GM19438 (cell line): ENCODE measurements around the gene SH3RF2.
"Not testable (repeated sequence)": the region's sequence is repeated elsewhere in the genome, so short reads cannot be mapped to it uniquely, and the experiment has no call there.

ENCODE experiments used
- ATAC-seq: cut with Tn5 transposase; IDR thresholded peaks from one replicate; pipeline ENCODE4 v1.9.1; 2021; ENCODE audit warnings: low read depth; ENCODE audit not compliant: unreplicated experiment

SH3RF2 gene

DNA sequence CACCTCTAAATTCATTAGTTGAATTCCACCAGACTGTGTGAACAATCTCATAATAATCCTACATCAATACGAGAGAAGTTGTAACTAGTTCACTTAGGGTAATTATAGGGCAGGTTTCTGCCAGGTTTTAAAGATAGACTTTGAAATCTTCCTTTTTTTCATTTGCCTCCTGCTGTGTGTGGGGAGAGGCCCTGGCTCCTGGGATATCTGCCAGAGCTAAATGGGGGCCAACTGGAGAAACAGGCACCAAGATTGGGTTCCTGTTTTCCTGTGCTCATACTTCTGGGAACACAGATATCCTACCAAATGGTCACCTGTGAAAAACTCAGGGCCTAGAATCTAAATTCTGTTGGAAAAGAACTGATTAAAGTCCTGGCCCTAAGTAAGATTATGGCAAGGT lies 42.3 kb downstream of the SH3RF2 start:
- no peak for ATAC-seq

DNA sequence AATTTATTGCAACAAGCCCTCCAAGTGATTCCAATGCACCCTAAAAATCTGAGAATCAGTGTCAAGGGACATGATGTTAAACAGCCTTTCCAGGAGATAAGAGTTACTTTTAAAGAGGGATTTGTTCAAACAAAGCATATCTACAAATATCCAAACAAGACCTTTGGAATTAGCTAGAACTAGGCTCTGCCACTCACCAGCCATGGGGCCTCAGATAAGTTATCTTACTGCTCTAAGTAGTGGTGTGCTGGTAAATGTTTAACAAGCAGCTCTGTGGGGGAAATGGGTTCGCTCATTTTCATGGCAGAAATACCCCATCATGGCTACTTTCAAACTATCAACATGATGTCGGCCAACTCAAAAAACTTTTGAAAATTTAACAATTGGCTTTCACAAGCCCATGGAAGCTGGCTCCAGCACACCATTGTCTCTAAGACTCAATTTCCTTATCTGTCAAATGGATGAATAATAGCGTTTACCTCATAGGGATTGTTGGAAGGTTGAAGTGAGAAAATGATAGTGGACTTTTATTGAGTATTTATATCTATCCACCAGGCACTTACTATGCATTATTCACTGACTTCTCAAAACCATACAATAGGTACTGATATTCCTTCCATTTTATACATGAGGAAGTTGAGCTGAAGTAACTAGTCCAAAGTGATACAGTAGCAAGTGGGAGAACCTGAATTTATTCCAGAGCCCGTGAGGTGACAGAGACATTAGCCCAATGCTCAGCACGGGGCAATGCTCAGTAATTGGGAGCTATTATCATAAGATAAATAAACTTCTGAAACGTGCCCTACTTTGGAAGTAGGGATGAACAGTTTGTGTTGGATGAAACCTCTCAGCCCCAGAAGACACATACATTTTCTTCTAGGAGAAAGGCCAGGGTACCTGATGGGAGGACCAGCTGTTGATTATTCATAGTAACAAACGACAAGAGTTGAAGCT lies 43.2 kb downstream of the SH3RF2 start:
- ATAC-seq: no peak

DNA sequence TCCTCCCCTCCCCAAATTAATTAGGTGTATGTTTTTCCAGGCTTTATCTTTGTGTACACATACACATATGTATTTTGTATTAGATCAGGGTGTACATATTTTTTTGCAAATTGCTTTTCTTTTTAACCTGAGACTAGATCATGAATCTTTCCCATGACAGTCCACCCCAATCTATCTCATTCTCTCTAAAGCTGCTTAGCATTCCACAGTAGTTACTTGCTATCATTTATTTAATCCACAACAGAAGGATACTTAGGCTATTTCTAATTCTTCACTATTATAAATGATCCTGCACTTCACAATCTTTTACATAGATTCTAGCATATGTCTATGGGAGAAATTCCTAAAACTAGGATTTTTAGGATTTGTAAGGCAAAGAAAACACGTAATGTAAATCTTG lies 43.9 kb downstream of the SH3RF2 start:
- ATAC-seq: no peak

DNA sequence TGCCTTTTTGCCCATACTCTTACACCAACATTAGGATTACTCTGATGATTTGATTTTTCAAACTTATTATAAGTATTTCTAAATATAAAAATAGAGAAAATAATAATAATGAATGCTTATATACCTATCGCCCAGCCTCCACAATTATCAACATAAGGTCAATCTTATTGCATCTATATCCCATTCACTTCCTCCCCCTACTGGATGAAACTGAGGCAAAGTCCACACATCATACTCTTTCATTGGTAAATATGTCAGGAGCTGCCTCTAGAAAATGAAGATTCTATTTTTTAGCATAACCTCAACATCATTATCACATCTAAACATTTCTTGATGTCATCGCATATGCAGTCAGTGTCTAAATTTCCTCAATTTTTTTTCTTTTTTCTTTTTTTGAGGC lies 44.3 kb downstream of the SH3RF2 start:
- ATAC-seq: no peak

DNA sequence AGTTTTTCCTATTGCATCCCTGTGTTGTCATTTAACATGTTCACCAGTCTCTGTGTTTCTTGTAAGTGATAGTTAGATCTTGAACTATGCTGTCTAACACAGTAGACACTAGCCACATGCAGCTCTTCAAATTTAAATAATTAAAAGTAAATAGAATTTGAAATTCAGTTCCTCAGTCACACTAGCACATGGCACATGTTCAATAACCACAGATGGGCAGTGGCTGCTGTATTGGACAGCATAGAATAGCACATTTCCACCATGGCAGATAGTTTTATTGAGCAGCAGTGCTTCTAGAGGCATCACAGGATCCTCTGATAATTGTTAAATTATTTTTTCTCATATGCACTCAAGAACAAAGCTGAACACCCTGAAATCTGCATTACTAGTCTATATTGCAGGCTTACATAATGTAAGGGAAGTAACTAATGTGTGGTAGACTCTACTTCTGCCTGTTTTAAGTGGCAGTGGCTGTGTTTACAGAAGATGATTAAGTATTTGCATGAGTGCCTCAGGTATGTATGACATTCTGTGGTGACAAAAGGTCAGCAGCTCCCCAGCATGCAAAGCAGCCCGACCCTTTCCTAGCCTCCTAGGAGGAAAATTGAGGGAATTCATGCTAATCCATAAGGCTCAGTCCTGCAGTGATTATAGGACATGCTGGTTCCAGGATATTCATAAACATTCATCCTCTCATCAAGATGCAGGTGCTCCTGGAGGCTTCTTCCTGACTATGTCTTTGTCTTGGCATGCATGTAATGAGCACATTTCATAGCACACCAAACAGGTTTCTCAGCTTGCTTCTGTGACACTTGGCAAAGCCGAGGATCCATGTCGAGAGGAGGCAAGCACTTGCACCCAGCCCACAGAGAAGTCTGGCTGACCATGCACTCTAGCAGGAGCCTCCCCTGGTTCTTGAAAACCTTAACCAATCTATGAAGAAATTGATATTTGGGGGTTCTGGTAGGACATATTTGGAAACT lies 45.5 kb downstream of the SH3RF2 start:
- ATAC-seq: no peak

DNA sequence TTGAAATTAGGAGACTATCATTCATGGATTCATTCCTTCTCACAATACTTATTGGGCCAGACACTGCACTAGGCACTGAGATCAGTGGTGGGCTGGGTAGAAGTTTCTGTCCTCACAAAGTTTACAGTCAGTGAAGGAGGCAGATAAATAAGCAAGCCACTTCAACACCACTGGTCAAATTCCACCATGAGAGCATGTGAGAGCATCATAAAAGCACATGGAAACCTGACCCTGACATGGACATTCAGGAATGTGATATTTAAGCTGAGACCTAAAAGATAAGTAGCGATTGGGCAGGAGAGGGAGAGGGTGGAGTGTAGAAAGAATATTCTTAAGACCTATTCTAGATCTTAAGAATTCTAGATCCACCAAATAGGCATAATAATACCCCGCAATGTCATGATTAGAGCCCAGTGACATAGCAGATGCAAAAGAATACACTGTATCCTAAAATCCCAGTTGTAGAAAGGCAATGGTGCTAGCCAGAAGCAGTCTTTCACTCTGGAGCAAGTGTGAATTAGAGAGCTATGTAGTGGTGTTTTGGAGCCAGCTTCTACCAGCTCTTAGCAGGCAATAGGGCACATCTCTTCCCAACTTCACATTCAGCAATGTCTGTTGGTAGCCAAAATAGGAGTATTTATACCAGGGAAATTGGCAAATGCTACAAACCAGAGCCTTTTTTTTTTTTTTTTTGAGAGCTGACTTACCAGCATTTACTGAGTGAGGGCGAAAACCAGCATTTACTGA lies 46.4 kb downstream of the SH3RF2 start:
- no peak for ATAC-seq

DNA sequence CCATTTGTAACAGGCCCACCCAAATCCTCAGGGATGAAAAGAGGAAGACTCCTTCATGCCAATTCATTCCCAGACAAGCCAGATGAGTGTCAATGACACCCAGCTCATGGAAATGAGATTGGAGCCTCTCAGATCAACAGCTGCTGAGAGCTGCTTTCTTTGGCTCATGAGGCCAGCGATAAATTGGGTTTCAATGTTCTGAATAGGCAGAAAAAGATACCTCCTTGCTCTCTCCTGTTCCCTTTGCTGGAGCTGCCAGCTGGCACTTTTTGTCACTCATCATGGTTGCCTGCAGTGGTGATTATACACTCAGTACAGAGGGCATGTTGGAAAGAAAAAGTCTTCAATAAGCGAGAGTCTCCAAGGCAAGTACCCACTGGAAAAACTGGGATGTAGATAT lies 47.1 kb downstream of the SH3RF2 start:
- no peak for ATAC-seq

DNA sequence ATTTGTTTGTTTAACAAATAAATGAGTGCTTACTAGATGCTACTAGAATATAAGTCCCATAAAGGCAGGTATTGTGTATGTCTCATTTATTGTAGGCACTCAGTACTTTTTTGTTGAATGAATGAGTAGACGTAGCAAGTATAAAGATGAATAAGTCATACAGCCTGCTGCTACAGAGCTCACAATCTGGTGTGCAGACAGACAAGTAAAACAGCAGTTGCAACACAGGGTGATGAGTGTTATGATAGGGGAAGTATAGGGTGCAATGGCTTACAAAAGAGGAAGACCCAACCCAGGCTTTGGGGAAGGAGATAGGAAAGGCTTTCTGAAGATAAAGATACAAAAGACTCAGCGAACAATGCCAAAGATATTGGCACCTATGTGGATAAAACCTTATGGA lies 47.7 kb downstream of the SH3RF2 start:
- ATAC-seq: no peak

DNA sequence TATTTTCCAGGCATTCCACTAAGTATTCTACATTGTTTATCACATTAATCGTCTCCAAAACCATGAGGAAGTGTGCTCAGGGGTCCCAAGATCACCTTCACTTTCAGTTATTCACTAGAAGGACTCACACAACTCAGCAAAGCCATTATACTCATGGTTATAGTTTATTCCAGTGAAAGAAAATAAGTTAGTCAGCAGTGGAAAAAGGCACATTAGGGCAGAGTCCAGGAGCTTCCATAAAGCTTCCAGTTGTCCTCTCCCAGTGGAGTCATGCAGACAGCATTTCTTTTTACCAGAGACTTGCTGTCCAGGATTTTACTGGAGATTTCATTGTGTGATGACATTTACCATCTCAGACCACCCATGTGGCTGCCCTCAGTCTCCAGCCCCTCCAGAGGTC lies 51.5 kb downstream of the SH3RF2 start:
- ATAC-seq: no peak

DNA sequence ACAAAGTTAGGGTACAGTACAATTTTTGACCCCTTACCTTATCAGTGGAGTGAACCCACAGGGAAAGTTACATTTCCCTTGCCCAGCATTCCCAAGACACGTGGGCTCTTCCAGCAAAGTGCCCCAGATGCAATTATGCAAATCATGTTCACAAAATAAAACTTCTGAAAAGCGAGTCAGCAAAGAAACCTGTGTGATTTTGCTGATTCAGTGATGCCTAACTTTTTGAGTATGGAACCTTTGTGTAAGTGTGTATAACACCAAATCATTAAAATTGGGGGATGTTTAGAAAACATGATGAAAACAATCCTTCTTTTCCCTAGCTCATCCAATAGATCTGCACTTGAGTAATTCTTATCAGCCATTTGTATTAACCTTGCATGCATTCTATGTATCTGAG lies 52.6 kb downstream of the SH3RF2 start:
- no peak for ATAC-seq

DNA sequence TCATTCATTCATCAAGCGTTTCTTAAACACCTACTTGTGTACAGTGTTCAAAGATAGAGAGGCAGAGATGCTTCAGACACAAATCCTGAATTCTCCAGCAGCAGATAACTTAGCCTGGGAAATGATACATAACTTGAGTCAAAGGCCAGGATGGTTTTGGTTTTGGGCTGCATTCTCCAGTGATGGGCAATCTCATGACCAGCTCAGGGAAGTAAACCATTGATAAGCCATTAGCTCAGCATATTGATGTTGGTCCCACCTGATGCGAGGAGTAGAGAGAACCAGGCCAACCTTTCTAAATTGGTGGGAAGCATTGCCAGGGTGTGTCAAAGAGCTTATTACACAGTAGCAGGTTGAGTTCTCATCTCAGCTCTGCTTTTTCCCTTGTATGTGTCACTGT lies 53.0 kb downstream of the SH3RF2 start:
- no peak for ATAC-seq

DNA sequence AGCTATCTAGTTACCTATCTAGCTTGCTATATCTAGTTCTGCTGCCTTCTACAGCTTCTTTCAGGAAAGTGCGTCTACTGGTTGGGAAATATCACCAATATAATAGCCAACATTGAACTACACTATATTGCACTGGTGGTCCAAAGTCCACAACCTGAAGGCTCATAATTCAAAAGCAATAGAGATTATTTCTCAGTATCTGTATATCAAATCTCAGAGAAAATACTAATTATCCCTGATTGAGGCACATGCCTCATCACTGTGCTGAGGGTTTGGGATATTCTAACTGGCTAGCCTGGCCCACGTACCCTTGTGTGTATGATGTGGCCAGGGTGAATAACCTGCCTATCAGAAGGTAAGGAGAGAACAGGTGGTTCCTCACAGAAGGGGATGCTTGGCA lies 53.8 kb downstream of the SH3RF2 start:
- ATAC-seq: no peak

DNA sequence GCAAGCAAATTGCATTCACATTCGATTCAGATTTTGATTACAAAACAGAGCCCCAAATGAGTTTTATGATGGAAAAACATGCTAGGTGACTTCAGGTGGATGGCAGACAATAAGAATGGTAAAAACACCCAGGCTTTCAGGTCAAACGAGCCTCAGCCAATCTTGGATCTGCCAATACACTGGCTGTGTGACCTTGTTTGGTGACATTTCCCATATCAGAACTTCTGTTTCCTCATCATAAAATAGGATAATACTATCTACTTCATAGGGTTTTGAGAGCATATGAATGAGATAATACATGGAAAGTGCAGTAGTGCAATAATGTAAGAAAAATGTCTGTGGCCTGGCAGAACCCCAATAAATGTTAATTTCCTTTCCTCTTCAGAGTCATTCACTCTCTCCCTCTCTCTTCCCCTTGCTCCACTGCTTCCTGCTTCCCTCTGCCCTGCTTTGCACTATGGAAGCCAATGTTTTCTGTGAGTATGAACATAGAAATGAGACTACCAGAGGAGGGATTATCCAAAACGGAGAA lies 54.7 kb downstream of the SH3RF2 start:
- no peak for ATAC-seq

DNA sequence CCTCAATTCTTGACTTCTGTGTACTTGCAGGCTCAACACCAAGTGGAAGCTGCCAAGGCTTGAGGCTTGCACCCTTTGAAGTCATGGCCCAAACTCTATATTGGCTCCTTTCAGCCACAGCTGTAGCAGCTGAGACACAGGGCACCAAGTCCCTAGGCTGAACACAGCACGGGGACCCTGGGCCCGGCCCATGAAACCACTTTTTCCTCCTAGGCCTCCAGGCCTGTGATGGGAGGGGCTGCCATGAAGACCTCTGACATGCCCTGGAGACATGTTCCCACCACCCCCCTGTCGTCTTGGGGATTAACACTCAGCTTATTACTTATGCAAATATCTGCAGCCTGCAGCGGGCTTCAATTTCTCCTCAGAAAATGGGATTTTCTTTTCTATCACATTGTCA lies 57.2 kb downstream of the SH3RF2 start:
- ATAC-seq: not testable (repeated sequence)

DNA sequence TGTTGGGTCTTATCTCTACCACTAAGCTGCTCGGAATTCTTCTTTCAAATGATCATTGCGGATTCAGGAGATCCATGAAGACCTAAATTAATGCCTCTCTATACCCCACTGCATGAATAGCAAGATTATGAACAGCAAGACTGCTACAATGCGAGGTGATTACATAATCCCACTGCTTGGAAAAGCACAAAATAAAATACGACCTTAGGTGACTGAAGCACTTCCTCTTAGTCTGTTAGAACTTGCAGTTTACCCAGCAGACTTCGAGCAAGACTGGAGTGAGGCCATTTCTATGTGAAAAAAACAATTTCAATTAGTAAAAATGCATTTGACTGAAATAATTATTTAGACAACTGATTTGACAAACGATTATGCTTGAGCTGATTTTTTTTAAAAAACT lies 59.8 kb downstream of the SH3RF2 start:
- no peak for ATAC-seq

DNA sequence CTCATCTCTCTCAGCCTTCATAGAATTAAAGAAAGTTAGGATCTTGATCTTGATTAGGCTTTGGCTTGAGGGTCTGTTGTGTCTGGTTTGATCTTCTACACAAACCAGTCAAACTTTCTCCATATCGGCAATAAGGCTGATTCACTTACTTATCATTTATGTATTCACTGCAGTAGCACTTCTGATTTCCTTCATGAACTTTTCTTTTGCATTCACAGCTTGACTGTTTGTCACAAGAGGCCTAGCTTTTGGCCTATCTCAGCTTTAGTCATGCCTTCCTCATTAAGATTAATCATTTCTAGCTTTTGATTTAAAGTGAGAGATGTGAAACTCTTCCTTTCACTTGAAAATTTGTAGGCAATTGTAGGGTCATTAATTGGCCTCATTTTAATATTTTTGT lies 62.8 kb downstream of the SH3RF2 start:
- no peak for ATAC-seq

DNA sequence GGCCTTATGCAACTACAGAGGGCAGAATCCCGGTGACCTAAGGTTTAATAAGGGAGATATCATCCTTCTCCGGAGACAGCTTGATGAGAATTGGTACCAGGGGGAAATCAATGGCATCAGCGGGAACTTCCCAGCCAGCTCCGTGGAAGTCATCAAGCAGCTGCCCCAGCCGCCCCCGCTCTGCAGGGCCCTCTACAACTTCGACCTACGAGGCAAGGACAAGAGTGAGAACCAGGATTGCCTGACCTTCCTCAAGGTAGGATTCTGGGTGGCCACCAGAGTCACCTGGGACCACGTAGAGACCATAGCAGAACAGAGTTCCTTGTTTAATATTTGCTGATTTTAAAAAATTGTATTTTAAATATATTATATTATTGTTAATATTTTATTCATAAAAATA lies 63.7 kb downstream of the SH3RF2 start:
- ATAC-seq: no peak

DNA sequence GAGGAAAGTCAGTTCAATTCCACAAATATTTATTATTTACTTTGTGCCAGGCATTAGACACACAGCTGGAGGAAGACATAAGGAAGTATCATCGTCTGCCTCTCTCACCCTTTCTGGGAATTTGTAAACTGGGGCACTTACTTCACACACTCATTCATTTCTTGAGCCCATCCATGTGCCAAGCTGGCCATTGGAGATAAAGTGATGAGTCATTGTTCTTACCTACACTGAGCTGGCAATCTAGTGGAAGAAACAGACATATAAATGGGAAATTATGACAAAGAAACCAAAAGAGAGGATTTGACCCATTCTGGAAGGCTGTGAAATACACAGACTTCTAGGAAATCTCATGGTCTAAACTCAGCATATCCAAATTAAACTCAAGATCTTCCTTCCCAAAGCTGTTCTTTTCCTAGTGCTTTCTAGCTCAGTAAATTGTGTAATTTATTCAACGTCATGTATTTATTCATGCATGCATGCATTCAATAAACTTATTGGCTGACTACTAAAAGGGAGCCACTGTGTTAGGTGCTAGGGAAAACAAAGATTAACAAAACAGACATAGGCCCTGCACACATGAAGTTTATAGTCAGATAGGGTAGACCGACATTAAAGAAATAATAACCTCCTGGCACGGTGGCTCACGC lies 65.3 kb downstream of the SH3RF2 start:
- no peak for ATAC-seq

DNA sequence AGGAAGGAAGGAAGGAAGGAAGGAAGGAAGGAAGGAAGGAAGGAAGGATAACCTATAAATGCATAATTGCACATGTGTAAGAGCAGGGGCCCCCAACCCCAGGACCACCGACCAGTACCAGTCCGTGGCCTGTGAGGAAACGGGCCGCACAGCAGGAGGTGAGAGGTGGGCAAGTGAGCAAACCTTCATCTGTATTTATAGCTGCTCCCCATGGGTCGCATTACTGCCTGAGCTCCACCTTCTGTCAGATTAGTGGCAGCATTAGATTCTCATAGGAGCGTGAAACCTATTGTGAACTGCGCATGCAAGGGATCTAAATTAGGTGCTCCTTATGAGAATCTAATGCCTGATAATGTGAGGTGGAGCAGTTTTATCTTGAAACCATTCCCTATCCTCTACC lies 66.1 kb downstream of the SH3RF2 start:
- no peak for ATAC-seq

DNA sequence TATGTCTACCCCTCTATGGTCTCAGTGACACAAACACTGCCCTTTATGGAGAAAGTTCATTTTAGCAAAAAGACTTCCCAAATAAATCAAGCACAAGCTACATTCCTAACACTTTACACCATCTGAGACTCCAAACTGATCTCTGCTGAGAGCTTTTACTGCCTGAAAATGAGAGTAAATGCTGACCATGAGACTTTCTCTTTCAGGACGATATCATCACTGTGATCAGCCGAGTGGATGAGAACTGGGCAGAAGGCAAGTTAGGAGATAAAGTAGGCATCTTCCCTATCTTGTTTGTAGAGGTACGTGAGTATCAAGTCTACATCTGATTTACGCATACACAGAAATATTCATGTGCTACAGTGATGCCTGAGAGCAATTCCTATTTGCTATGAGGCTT lies 67.5 kb downstream of the SH3RF2 start:
- ATAC-seq: no peak
